ENCODE measurements around the gene RNF227. TPM values are rescaled to one million over a fixed set of nuclear protein-coding genes. Genes with fewer than 3 reads are reported as not detected.

RNF227 gene
- total and polyA plus RNA-seq, 2 of the 13 experiments (the other 11 are each of a cell fraction or from before 2014, with no cell fraction given), result 0.20 to 0.79 TPM

DNA sequence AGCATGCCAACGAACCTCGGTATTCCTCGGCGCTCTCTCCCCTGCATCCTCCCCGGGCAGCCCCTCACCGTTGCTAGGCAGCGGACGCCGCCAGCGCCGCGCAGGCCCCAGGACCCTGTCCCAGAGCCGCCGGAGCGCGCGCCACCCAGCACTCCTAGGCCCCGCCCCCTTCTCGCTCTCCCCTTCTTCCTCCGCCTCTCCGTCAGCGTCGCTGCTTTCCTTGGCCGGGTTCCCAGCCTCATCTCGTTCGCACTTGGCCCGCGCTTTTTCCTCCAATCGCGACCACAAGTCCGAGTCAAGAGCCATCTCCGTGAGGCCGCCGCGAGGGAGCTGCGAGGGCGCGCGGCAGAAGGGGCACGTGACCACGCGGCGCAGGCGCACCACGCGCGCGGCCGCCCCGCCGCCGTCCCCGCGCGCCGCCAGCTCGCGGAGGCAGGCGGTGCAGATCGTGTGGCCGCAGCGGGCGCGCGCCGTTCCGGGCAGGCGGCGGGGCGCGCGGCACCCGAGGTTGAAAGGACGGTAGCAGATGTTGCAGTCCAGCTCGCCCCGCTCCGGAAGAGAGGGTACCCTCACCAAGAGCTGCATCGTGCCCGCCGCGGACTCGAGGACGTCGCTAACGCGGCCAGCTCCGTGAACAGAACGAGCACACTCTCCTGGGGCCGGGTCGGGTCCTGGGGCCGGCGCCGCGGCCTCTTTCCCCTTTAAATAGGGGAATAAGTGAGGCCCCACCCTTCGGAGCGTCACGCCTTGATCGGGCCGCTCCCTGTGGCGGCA is at the start of gene RNF227 (continued):
- TF ChIP-seq NFE2L1 (CRISPR knock-in tag; IDR thresholded peaks at IDR 0.05; ENCODE audit: borderline replicate concordance) (no peak), RBFOX2 (IDR thresholded peaks at IDR 0.05; ENCODE audit: low read depth, low read length) (0 out of 2 replicates have a peak, but pooled peaks have one; percentile 38), ZMAT3 (CRISPR knock-in tag; conservative IDR thresholded peaks at IDR 0.05) (peak; percentile 96; the same call in 1 of the 2 replicates), KDM4B (CRISPR knock-in tag; IDR thresholded peaks at IDR 0.05) (no peak), RBM39 (IDR thresholded peaks at IDR 0.05; ENCODE audit: low read depth, low read length, poor library complexity, severe bottlenecking) (peak; percentile 58), ZNF589 (CRISPR knock-in tag; conservative IDR thresholded peaks at IDR 0.05) (peak; percentile 70; the same call in 1 of the 2 replicates), ZNF563 (CRISPR knock-in tag; IDR thresholded peaks at IDR 0.05) (peak; percentile 96), ZNF510 (CRISPR knock-in tag; IDR thresholded peaks at IDR 0.05; ENCODE audit: low read depth) (0 out of 2 replicates have a peak, but pooled peaks have one; percentile 72), ZIK1 (CRISPR knock-in tag; IDR thresholded peaks at IDR 0.05; ENCODE audit: borderline replicate concordance, low read depth) (peak; percentile 94; the same call in 1 of the 2 replicates), ZSCAN29 (CRISPR knock-in tag; conservative IDR thresholded peaks at IDR 0.05) (no peak), ZNF24 (IDR thresholded peaks at IDR 0.05) (no peak), ZNF556 (CRISPR knock-in tag; IDR thresholded peaks at IDR 0.05; ENCODE audit: borderline replicate concordance) (0 out of 2 replicates have a peak, but pooled peaks have one; percentile 41), ZNF747 (CRISPR knock-in tag; IDR thresholded peaks at IDR 0.05; ENCODE audit: borderline replicate concordance) (no peak), SATB2 (CRISPR knock-in tag; IDR thresholded peaks at IDR 0.05) (peak; percentile 89; the same call in 1 of the 2 replicates), ZNF562 (CRISPR knock-in tag; IDR thresholded peaks at IDR 0.05; ENCODE audit: borderline replicate concordance) (peak; percentile 86; the same call in 1 of the 2 replicates), ZNF883 (CRISPR knock-in tag; IDR thresholded peaks at IDR 0.05; ENCODE audit: not compliant biosample characterization) (peak; percentile 62), ZNF333 (CRISPR knock-in tag; IDR thresholded peaks at IDR 0.05; ENCODE audit: borderline replicate concordance) (no peak), ZNF772 (CRISPR knock-in tag; IDR thresholded peaks at IDR 0.05) (peak; percentile 85; the same call in 1 of the 2 replicates), CEBPB (IDR thresholded peaks at IDR 0.05; ENCODE audit: borderline replicate concordance, low read depth, low read length) (no peak), ZNF207 (IDR thresholded peaks at IDR 0.05; ENCODE audit: borderline replicate concordance) (no peak), WIZ (CRISPR knock-in tag; IDR thresholded peaks at IDR 0.05) (peak; percentile 40; the same call in 1 of the 2 replicates)
- TF ChIP-seq, protein P1, sequence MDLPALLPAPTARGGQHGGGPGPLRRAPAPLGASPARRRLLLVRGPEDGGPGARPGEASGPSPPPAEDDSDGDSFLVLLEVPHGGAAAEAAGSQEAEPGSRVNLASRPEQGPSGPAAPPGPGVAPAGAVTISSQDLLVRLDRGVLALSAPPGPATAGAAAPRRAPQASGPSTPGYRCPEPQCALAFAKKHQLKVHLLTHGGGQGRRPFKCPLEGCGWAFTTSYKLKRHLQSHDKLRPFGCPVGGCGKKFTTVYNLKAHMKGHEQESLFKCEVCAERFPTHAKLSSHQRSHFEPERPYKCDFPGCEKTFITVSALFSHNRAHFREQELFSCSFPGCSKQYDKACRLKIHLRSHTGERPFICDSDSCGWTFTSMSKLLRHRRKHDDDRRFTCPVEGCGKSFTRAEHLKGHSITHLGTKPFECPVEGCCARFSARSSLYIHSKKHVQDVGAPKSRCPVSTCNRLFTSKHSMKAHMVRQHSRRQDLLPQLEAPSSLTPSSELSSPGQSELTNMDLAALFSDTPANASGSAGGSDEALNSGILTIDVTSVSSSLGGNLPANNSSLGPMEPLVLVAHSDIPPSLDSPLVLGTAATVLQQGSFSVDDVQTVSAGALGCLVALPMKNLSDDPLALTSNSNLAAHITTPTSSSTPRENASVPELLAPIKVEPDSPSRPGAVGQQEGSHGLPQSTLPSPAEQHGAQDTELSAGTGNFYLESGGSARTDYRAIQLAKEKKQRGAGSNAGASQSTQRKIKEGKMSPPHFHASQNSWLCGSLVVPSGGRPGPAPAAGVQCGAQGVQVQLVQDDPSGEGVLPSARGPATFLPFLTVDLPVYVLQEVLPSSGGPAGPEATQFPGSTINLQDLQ (CRISPR knock-in tag; IDR thresholded peaks at IDR 0.05), result peak; percentile 81; the same call in 1 of the 2 replicates
- TF ChIP-seq, protein P2, sequence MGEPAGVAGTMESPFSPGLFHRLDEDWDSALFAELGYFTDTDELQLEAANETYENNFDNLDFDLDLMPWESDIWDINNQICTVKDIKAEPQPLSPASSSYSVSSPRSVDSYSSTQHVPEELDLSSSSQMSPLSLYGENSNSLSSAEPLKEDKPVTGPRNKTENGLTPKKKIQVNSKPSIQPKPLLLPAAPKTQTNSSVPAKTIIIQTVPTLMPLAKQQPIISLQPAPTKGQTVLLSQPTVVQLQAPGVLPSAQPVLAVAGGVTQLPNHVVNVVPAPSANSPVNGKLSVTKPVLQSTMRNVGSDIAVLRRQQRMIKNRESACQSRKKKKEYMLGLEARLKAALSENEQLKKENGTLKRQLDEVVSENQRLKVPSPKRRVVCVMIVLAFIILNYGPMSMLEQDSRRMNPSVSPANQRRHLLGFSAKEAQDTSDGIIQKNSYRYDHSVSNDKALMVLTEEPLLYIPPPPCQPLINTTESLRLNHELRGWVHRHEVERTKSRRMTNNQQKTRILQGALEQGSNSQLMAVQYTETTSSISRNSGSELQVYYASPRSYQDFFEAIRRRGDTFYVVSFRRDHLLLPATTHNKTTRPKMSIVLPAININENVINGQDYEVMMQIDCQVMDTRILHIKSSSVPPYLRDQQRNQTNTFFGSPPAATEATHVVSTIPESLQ (CRISPR knock-in tag; conservative IDR thresholded peaks at IDR 0.05), result no peak
